NCI-H2081 (cell line): Measurements from ENCODE around the gene GSC2.

Source experiments
- DNase-seq, 2 experiments: peaks; one replicate each; lab custom pipeline; 2025; lab: John Stamatoyannopoulos, UW

GSC2 gene

GRCh38 chr22:19152942-19153883 lies 3.1 kb upstream of the GSC2 start:
- no peak for DNase-seq

- DNase-seq = no peak
Observed at GRCh38 chr22:19151329-19152191, 1.5 kb upstream of the GSC2 start.

DNA sequence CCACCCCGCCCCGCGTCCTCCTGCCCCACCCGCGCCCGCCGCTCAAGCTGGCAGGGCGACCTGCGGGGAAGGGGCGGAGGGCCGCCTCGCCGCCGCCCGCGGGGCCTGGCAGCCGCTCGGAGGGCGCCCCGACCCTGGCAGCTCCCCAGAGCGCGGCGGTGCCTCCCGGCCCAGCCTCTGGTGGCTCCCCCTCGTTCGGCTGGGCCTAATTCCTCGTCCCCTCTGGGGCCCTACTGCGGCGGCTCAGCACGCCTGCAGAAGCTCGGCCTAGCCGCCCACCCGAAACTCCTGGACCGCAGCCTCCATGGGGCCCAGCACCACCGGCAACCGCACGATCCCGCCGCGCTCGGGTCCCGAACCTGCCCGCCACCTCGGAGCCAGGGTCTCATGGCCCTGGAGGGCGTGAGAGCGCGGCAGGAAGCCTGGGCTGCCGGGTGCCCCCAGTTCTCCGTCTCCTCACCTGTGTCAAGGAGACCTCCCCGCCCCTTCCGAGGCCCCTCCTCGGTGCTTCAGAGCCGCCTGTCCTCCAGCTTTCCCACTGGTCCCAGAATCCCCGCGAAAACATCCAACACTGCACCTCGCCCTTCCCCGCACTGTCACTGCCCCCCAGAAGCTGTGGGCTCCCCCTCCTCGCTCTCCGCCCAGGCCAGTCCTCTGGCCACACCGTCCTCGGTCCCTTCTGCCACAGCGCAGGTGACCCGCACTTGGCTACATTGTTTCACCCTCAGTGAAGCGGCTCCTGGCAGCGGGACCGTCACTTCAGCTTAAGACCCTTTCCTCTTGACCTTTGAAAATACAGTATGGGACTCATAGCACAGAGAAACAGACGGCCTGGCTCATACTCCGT lies 613 bp upstream of the GSC2 start:
- no peak for DNase-seq

GRCh38 chr22:19149047-19149883 lies 827 bp downstream of the GSC2 start:
- DNase-seq = peak in 1 of 2 experiments; percentile 41

- no peak for DNase-seq
Observed at GRCh38 chr22:19148417-19149046, 1.6 kb downstream of the GSC2 start.

- no peak for DNase-seq
Observed at GRCh38 chr22:19147195-19147780, 2.8 kb downstream of the GSC2 start.

- no peak for DNase-seq
Observed at GRCh38 chr22:19146215-19146968, 3.7 kb downstream of the GSC2 start.

DNA sequence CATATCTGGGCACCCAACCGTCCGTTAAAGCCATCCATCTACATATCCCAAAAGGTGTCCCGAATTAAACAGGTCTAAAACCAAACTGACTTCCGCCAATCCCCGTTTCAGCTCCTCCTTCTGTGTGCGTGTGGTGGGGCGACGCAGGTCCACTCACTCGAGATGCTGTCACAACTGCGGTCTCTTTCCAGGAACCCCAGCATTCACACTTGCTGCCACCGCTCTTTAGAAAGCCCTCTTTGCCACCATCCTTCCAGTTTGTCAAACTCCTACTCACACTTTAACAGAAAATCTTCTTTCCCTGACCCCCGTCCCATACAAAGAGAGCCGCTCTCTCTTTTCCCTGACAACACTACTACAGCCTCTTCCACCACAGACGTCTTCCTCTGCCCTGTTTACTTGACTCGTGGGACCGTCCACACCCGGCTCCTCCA lies 6.1 kb downstream of the GSC2 start:
- DNase-seq = no peak

DNA sequence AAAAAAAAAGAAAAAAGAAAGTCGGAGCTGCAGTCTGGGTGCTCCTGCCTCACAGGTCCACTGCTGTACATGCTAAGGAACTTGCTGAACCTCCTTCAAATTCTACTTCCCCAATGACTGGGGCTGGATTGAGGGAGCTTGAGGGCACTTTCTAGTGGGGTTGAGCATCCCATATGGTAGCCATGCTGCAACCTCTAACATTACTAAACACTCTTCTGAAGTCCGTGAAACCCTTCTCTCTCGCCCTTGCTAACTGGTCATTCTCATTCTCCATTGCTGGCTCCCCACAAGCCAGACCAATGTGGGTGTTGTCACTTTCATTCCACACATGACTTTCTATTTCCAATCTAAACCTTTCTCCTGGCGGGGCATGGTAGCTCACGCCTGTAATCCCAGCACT lies 6.9 kb downstream of the GSC2 start:
- DNase-seq = no peak

DNA sequence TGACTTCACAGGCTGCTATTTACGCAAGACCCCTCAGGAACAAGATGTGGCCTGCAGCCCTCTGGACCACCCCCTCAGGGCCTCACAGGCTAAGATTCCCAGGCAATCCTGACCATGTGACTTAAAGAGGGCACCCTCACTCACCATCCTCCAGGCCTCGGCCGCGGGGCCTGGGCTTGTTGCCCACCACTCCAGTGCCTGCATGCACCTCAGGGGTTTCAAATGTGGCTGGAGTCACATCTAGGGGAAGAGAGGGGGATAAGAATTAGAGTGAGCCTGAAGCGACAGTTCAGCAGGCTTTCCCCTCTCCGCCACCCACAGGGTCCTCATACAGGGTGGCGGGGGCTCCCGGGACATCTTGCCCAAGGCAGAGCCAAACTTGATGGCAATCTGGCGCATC lies 7.7 kb downstream of the GSC2 start:
- DNase-seq = no peak

DNA sequence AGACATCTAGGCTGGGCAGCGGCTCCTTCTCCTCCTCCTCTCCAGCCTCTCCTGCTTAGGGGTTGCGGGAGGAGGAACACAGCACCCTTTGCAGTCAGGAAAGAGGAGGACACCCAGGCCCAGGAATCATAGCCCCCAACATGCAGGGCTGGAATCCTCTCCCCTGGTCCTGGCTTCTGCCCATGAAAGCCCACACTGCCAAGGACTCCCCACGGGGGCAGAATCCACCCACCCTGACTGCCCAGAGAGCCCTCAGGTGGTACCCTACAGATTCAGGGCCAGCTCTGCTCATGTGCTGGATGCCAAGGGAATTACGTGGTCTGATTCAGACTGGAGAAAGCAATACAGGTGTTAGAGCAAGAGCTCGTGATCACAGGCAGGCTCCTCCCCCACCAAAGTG lies 10.1 kb downstream of the GSC2 start:
- DNase-seq = no peak

GRCh38 chr22:19139001-19139356 lies 11.1 kb downstream of the GSC2 start:
- no peak for DNase-seq

- DNase-seq = no peak
Observed at GRCh38 chr22:19138217-19139000, 11.7 kb downstream of the GSC2 start.

GRCh38 chr22:19137384-19138216 lies 12.5 kb downstream of the GSC2 start:
- DNase-seq = no peak

GRCh38 chr22:19136915-19137314 lies 13.2 kb downstream of the GSC2 start:
- DNase-seq = no peak

DNA sequence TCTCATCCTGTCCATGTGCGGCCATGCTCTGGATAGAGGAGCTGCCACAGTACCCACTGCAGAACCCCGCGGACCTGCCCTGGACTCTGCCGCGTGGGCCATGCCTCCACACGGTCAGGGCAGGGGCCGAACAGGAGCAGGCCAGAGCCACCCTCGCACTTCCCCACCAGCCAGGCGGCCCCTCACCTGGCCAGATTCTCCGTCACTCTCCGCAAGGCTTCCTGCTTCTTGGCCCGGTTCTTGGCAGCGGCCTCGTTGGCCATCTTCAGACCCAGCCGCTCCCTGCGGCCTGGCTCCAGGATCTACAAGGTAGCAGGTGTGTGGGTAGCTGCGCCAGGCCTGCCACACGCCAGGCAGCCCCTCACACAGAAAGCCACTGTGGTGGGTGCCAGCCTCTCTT lies 15.2 kb downstream of the GSC2 start:
- no peak for DNase-seq

DNA sequence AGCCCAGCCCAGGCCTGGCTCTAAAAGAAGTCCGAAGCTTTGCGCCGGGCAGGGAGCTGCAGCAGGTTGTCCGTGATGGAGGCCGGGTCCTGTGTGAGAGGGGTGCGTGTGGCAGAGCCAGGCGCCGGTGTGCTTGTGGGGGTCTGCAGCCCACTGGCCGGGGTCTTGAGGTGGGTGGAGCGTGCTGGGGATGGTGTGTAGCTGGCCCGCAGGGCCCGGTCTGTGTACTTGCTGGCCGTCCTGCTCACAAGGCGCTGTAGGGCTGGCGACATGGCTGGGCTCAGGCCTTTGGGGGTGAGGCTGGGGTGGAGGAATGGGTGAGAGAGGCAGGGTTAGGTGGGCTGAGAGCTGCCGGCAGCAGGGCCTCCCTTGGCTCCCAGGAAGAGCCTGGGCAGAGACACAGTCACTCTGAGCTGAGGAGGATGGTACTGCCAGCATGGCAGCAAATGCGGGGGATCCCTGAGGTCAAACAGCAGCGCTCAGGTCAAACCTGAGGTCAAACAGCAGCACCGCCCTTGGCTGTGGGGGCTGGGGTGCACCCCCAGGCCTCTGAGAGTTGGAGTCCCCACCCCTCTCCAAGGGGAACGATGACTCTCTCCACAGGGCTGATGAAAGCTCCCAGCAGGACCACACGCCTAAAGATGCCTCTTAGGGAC lies 15.8 kb downstream of the GSC2 start:
- no peak for DNase-seq
